ENCODE results near the gene ECM1.

Gene ECM1

DNA sequence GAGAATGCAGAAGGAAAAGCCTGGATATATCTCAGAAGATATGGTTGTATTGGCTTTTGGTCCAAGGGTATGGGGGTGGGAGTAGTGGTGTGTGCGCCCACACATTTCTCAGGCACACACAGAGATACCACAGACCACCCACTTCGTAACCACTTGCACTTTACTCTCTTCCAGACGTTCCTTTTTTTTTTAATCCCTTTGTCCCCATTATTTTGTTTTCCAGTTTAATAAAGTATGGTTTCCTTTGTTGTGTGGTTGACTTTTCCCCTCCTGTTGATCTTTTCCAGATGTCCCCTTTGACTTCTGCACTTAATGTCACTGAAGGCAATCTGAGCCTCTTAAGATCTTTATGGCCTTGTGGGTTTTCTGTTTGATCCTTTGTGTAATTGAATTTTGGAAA lies 31.2 kb upstream of the ECM1 start:
- TF ChIP-seq, protein P1, sequence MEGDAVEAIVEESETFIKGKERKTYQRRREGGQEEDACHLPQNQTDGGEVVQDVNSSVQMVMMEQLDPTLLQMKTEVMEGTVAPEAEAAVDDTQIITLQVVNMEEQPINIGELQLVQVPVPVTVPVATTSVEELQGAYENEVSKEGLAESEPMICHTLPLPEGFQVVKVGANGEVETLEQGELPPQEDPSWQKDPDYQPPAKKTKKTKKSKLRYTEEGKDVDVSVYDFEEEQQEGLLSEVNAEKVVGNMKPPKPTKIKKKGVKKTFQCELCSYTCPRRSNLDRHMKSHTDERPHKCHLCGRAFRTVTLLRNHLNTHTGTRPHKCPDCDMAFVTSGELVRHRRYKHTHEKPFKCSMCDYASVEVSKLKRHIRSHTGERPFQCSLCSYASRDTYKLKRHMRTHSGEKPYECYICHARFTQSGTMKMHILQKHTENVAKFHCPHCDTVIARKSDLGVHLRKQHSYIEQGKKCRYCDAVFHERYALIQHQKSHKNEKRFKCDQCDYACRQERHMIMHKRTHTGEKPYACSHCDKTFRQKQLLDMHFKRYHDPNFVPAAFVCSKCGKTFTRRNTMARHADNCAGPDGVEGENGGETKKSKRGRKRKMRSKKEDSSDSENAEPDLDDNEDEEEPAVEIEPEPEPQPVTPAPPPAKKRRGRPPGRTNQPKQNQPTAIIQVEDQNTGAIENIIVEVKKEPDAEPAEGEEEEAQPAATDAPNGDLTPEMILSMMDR (IDR thresholded peaks at IDR 0.05), result no peak

DNA sequence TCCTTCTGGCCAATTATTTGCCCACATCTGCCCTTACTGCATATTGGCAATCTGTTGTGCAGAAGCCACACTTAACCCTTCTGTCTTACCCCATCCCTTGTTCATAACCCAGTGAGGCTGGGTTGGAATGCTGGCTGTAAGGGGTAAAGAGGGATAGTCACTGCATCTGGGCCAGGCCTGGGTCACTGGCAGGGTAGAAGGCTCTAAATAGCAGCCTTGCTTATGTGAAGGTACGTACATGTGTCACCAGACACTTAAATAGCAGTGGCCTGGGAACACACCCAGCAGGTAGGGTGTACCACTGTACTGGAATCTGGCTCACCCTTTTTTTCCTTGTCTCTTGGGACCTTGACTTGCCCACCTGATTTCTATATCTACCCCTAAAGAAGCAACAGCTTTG lies 30.6 kb upstream of the ECM1 start:
- TF ChIP-seq, protein P1 (IDR thresholded peaks at IDR 0.05), result no peak

DNA sequence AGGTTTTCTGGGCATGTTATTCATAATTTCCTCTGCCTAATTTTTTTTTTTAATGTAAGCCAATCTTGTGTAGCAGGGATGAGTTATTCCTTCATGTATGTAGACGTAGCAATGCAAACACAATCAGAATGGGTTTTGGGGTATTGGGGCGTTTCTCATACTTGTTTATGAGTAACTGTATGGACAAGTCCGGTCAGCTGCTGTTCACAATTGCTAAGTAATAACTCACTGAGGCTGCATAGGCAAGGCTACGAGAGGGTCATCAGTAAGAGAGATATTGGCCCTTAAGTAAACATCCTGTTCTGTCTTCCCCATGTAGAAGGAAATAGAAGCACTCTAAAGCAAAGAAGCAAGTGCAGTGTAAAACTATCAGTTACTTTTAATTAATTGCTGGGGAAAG lies 30.2 kb upstream of the ECM1 start:
- TF ChIP-seq, protein P1 (IDR thresholded peaks at IDR 0.05), result no peak

DNA sequence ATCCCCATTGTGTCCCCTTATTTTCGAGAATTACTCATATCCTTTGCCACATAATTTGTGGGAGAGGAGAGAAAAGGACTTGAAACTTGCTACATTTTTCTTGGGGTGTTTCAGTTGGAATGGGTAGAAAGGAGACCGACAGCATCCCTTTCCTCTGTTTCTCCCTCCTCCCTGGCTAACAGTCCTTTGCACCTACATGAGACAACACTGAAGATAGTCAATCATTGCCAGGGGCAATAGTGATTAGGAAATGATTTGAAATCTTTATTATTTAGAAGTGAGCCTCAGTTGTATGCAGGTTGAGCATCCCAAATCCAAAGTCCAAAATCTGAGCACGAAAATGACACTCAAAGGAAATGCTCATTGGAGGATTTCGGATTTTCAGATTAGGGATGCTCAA lies 28.5 kb upstream of the ECM1 start:
- TF ChIP-seq, protein P1 (IDR thresholded peaks at IDR 0.05), result no peak

DNA sequence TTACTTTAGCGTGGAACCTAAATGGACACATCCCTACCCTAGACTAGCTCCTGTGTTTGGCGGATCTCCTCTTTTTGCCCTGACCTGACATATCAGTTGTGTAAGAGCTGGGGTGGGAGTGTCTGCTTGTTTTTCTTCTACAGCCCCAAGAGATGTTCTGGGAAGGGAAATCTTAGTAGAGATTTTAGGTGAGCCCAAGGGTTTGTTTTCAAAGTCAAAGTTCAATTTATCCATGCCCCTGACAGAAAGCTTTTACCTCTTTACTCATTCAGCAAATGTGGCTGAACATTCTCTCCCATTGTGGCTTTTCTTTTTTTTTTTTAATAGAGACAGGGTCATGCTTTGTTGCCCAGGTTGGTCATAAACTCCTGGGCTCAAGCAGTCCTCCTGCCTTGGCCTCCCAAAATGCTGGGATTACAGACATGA lies 28.0 kb upstream of the ECM1 start:
- TF ChIP-seq, protein P1 (IDR thresholded peaks at IDR 0.05), result no peak

DNA sequence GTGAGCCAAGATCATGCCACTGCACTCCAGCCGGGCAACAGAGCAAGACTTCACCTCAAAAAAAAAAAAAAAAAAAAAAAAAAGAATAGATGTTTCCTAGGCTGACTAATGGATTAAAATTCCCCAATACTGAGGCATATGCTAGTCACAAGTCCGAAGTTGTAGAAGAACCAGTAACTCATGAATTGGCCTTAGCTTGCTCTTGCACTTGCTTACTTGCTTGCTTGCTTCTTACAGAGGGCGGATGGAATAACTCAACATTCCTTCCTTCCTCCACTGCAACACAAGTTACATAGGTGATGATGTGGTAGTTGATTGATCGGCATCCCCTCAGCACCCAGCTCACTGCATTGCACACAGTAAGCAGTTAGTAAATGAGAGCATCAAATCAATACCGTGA lies 23.5 kb upstream of the ECM1 start:
- TF ChIP-seq, protein P1 (IDR thresholded peaks at IDR 0.05), result no peak

DNA sequence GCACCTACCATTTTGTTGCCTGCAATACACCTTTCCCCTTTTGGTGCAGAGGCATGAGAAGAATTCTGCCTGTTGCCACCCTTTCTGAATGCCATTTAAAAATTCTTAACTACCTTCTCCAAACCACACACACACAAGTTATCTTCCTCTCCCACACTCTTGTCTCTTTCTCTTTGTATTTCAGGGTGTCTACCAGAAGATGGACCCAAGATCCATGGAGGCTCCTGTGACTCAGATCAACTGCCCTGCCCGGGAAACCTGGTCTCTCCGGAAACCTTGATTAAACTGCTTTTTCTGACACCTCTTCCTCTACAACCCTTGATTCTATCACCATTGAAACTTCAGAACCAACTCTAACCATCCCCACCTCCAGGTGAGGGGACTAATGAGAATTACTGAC lies 23.0 kb upstream of the ECM1 start:
- TF ChIP-seq, protein P1 (IDR thresholded peaks at IDR 0.05), result no peak
